HepG2 (cell line): ENCODE measurements around the gene PANK4. TPM values are rescaled to one million over a fixed set of nuclear protein-coding genes. Genes with fewer than 3 reads are reported as not detected.
A peak's percentile ranks its signal among the peaks of the same experiment; 100 is the strongest.

Experiments
- ARNT ChIP-seq: fragments of 450-650 bp; IDR thresholded peaks from 2 replicates; pipeline ENCODE4 v1.6.1; 2017
- ATF7-NPFF ChIP-seq: sonication (generic); formaldehyde crosslinking; IDR thresholded peaks from 2 replicates; pipeline ENCODE4 v1.8.1; 2023; ENCODE audit warnings: mild to moderate bottlenecking, low read depth, missing genetic modification reagents, moderate library complexity
- CBFB ChIP-seq: sonication (generic); formaldehyde crosslinking; IDR thresholded peaks from 2 replicates; pipeline ENCODE4 v1.4.0; 2020; ENCODE audit warnings: missing genetic modification reagents
- GZF1 ChIP-seq: sonication (generic); formaldehyde crosslinking; IDR thresholded peaks from 2 replicates; pipeline ENCODE4 v1.5.1; 2020; ENCODE audit warnings: mild to moderate bottlenecking, missing genetic modification reagents
- HNF4A ChIP-seq: sonication (generic); formaldehyde crosslinking; IDR thresholded peaks from 2 replicates; pipeline ENCODE4 v1.4.0; 2020; ENCODE audit warnings: missing genetic modification reagents
- JUN ChIP-seq: sonication (generic); formaldehyde crosslinking; IDR thresholded peaks from 2 replicates; pipeline ENCODE4 v1.4.0; 2020; ENCODE audit warnings: mild to moderate bottlenecking, missing genetic modification reagents
- MYC ChIP-seq: sonication (generic); formaldehyde crosslinking; IDR thresholded peaks from 2 replicates; pipeline ENCODE4 v1.9.0; 2021; ENCODE audit warnings: missing genetic modification reagents, borderline replicate concordance
- RAD51 ChIP-seq: fragments of 450-650 bp; IDR thresholded peaks from 2 replicates; pipeline ENCODE4 v1.6.1; 2016; ENCODE audit warnings: borderline replicate concordance
- RCOR2 ChIP-seq: IDR thresholded peaks from 2 replicates; pipeline ENCODE4 v1.6.1; 2016; ENCODE audit warnings: missing biosample characterization, missing genetic modification reagents
- SOX13 ChIP-seq, 3 experiments: fragments of 450-650 bp in 1 of 3; sonication (generic) in 1 of 3; formaldehyde crosslinking in 1 of 3; IDR thresholded peaks in 2 of 3; conservative IDR thresholded peaks in 1 of 3; 2 replicates each; pipeline versions ENCODE4 v1.5.0 to v1.6.1; 2016 to 2020; ENCODE audit warnings: antibody characterized with exemption in 1 of 3, mild to moderate bottlenecking in 1 of 3, missing compliant biosample characterization in 1 of 3, missing genetic modification reagents in 1 of 3, moderate library complexity in 1 of 3
- ZNF564 ChIP-seq: sonication (generic); formaldehyde crosslinking; IDR thresholded peaks from 2 replicates; pipeline ENCODE4 v1.8.1; 2023; ENCODE audit warnings: mild to moderate bottlenecking, missing genetic modification reagents
- ZNF792 ChIP-seq: IDR thresholded peaks from 2 replicates; pipeline ENCODE4 v1.6.1; 2016
- ZSCAN30 ChIP-seq: sonication (generic); formaldehyde crosslinking; IDR thresholded peaks from 2 replicates; pipeline ENCODE4 v1.5.0; 2020; ENCODE audit warnings: mild to moderate bottlenecking, missing genetic modification reagents
- polyA plus RNA-seq, 8 experiments: library from polyadenylated mRNA; depleted of rRNA in 3 of 8; stranded (reverse) in 7 of 8; unstranded in 1 of 8; fragments of >200 nt; fragmentation: Illumina TruSeq in 4 of 8; extraction: Trizol in 4 of 8; gene quantifications; 2 replicates each; pipeline versions ENCODE4 v1.2.1 to v1.2.3, GENCODE V29; 2011 to 2016; ENCODE audit warnings: low read depth in 4 of 8, missing spikeins in 1 of 8, mixed read lengths in 1 of 8; ENCODE audit not compliant: insufficient read depth in 1 of 8
- total RNA-seq, 5 experiments: library from RNA; depleted of rRNA; stranded (reverse); fragments of >200 nt; fragmentation: Illumina TruSeq; extraction: Trizol; gene quantifications; 2 replicates each; pipeline ENCODE4 v1.2.3, GENCODE V29; 2016; ENCODE audit warnings: low read depth in 1 of 5
- TF ChIP-seq, protein P1 (sequence below): sonication (generic); formaldehyde crosslinking; IDR thresholded peaks from 2 replicates; pipeline ENCODE4 v1.4.0; 2020; ENCODE audit warnings: missing genetic modification reagents, low read depth, mild to moderate bottlenecking, borderline replicate concordance
- TF ChIP-seq, protein P2 (sequence below): IDR thresholded peaks from 2 replicates; pipeline ENCODE4 v1.6.1; 2016; ENCODE audit warnings: control low read depth
- TF ChIP-seq, protein P3 (sequence below): sonication (generic); formaldehyde crosslinking; IDR thresholded peaks from 2 replicates; pipeline ENCODE4 v1.9.0; 2021; ENCODE audit warnings: missing genetic modification reagents, borderline replicate concordance
- TF ChIP-seq, protein P4 (sequence below): sonication (generic); formaldehyde crosslinking; IDR thresholded peaks from 2 replicates; pipeline ENCODE4 v1.4.0; 2020; ENCODE audit warnings: mild to moderate bottlenecking, missing genetic modification reagents
- TF ChIP-seq, protein P5 (sequence below): sonication (generic); formaldehyde crosslinking; IDR thresholded peaks from 2 replicates; pipeline ENCODE4 v1.4.0; 2020; ENCODE audit warnings: mild to moderate bottlenecking, missing genetic modification reagents
- TF ChIP-seq, protein P6 (sequence below): sonication (generic); formaldehyde crosslinking; IDR thresholded peaks from 2 replicates; pipeline ENCODE4 v1.5.0; 2020; ENCODE audit warnings: missing genetic modification reagents, mild to moderate bottlenecking, borderline replicate concordance
- TF ChIP-seq, protein P7 (sequence below): sonication (generic); formaldehyde crosslinking; IDR thresholded peaks from 2 replicates; pipeline ENCODE4 v1.4.0; 2020; ENCODE audit warnings: mild to moderate bottlenecking, missing genetic modification reagents

PANK4 gene
- total and polyA plus RNA-seq, 2 of the 13 experiments (the other 11 are each of a cell fraction or from before 2014, with no cell fraction given) = 17.4 to 19.3 TPM

DNA sequence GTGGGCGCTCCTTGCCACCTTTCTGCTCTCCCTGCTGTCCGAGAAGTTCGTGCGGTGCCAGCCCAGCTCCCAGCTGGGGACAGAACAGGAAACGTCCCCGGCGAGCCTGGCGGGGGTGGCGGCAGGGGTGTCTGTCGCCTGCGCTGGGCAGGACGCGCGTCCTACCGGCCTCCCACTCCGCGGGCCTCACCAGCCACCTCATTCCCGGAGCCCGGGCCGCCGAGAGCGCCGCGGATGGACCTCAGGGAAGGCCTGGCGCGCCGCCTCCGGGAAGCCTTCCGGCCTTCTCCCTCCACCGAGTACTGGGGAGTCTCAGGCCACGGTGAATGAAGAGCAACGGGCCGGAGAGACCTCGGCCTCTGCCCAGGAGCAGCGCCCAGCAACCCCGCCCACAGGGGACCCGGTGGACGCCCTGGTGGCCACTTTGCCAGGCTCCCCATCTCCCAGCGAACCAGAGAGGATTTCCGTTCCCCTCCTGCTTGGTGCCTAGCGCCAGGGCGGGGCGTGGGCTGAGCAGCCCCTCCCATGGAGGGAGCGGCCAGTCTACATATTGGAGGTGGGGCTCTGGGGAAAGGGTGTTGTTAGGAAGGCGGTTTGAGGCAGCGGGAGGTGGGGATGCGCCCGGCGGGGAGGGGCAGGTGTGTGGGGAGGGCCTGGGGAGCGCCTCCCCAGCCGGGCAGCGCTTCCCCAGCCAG lies 20.3 kb upstream of the PANK4 start (continued):
- peak; percentile 65; the same call in 1 of the 2 replicates for TF ChIP-seq RCOR2 (CRISPR knock-in tag)
- no peak; the same call in 1 of the 2 replicates for TF ChIP-seq ATF7-NPFF (CRISPR knock-in tag)
- TF ChIP-seq RAD51 = no peak
- TF ChIP-seq HNF4A (CRISPR knock-in tag) = no peak
- TF ChIP-seq, protein P1, sequence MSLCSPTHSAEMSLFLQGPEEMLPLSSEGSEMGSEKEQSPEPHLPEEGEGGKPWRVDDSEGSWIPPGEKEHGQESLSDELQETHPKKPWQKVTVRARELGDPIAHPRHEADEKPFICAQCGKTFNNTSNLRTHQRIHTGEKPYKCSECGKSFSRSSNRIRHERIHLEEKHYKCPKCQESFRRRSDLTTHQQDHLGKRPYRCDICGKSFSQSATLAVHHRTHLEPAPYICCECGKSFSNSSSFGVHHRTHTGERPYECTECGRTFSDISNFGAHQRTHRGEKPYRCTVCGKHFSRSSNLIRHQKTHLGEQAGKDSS (CRISPR knock-in tag) = no peak
- TF ChIP-seq, protein P2, sequence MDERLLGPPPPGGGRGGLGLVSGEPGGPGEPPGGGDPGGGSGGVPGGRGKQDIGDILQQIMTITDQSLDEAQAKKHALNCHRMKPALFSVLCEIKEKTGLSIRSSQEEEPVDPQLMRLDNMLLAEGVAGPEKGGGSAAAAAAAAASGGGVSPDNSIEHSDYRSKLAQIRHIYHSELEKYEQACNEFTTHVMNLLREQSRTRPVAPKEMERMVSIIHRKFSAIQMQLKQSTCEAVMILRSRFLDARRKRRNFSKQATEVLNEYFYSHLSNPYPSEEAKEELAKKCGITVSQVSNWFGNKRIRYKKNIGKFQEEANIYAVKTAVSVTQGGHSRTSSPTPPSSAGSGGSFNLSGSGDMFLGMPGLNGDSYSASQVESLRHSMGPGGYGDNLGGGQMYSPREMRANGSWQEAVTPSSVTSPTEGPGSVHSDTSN (CRISPR knock-in tag) = no peak
- TF ChIP-seq ZNF792 (CRISPR knock-in tag) = 0 out of 2 replicates have a peak, but pooled peaks have one; percentile 30
- TF ChIP-seq, protein P3, sequence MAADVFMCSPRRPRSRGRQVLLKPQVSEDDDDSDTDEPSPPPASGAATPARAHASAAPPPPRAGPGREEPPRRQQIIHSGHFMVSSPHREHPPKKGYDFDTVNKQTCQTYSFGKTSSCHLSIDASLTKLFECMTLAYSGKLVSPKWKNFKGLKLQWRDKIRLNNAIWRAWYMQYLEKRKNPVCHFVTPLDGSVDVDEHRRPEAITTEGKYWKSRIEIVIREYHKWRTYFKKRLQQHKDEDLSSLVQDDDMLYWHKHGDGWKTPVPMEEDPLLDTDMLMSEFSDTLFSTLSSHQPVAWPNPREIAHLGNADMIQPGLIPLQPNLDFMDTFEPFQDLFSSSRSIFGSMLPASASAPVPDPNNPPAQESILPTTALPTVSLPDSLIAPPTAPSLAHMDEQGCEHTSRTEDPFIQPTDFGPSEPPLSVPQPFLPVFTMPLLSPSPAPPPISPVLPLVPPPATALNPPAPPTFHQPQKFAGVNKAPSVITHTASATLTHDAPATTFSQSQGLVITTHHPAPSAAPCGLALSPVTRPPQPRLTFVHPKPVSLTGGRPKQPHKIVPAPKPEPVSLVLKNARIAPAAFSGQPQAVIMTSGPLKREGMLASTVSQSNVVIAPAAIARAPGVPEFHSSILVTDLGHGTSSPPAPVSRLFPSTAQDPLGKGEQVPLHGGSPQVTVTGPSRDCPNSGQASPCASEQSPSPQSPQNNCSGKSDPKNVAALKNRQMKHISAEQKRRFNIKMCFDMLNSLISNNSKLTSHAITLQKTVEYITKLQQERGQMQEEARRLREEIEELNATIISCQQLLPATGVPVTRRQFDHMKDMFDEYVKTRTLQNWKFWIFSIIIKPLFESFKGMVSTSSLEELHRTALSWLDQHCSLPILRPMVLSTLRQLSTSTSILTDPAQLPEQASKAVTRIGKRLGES (CRISPR knock-in tag) = no peak
- TF ChIP-seq, protein P4, sequence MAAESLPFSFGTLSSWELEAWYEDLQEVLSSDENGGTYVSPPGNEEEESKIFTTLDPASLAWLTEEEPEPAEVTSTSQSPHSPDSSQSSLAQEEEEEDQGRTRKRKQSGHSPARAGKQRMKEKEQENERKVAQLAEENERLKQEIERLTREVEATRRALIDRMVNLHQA = no peak
- TF ChIP-seq ZSCAN30 = no peak
- TF ChIP-seq, protein P5, sequence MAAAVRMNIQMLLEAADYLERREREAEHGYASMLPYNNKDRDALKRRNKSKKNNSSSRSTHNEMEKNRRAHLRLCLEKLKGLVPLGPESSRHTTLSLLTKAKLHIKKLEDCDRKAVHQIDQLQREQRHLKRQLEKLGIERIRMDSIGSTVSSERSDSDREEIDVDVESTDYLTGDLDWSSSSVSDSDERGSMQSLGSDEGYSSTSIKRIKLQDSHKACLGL (CRISPR knock-in tag) = peak; percentile 66; the same call in 1 of the 2 replicates
- TF ChIP-seq GZF1 (CRISPR knock-in tag) = no peak
- TF ChIP-seq ZNF564 (CRISPR knock-in tag) = 0 out of 2 replicates have a peak, but pooled peaks have one; percentile 3
- no peak for TF ChIP-seq ARNT
- no peak; the same call in 1 of the 2 replicates for TF ChIP-seq MYC
- TF ChIP-seq, protein P6, sequence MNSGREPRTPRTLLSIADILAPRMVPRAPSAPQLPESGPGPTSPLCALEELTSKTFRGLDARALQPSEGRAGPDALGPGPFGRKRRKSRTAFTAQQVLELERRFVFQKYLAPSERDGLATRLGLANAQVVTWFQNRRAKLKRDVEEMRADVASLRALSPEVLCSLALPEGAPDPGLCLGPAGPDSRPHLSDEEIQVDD (CRISPR knock-in tag) = no peak
- no peak for TF ChIP-seq CBFB
- TF ChIP-seq JUN = no peak
- no peak for TF ChIP-seq SOX13 (IDR thresholded peaks at IDR 0.05)
- TF ChIP-seq SOX13 (CRISPR knock-in tag; conservative IDR thresholded peaks at IDR 0.05 in 1 of 2, IDR thresholded peaks at IDR 0.05 in 1 of 2) = no peak
- TF ChIP-seq, protein P7, sequence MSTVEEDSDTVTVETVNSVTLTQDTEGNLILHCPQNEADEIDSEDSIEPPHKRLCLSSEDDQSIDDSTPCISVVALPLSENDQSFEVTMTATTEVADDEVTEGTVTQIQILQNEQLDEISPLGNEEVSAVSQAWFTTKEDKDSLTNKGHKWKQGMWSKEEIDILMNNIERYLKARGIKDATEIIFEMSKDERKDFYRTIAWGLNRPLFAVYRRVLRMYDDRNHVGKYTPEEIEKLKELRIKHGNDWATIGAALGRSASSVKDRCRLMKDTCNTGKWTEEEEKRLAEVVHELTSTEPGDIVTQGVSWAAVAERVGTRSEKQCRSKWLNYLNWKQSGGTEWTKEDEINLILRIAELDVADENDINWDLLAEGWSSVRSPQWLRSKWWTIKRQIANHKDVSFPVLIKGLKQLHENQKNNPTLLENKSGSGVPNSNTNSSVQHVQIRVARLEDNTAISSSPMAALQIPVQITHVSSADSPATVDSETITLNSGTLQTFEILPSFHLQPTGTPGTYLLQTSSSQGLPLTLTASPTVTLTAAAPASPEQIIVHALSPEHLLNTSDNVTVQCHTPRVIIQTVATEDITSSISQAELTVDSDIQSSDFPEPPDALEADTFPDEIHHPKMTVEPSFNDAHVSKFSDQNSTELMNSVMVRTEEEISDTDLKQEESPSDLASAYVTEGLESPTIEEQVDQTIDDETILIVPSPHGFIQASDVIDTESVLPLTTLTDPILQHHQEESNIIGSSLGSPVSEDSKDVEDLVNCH (CRISPR knock-in tag) = no peak
